RWPE1 (cell line): Measurements from ENCODE around the gene TRERF1.

Source experiments
- CTCF ChIA-PET: fragments of 350-600 bp; sonication (Branson Sonifier 250); formaldehyde crosslinking; extraction: SDS; loops from one replicate; lab custom pipeline; 2021; lab: Yijun Ruan, JAX
- POLR2A ChIA-PET: fragments of 400-600 bp; formaldehyde crosslinking; extraction: SDS; loops from one replicate; lab custom pipeline; 2020; ENCODE audit warnings: antibody characterized with exemption; ENCODE audit not compliant: low non-redundant PET; lab: Yijun Ruan, JAX
- DNase-seq: peaks from one replicate; pipeline ENCODE4 v3.0.0; 2012; ENCODE audit warnings: low spot score
- H3K27ac ChIP-seq: fragments of 450-650 bp; 2 replicates; pipeline ENCODE4 v1.5.1; 2017
- TF ChIP-seq, protein P1 (sequence below): fragments of 450-650 bp; conservative IDR thresholded peaks from 2 replicates; pipeline ENCODE4 v1.5.1; 2017; ENCODE audit warnings: low read depth, mild to moderate bottlenecking

TRERF1 gene

DNA sequence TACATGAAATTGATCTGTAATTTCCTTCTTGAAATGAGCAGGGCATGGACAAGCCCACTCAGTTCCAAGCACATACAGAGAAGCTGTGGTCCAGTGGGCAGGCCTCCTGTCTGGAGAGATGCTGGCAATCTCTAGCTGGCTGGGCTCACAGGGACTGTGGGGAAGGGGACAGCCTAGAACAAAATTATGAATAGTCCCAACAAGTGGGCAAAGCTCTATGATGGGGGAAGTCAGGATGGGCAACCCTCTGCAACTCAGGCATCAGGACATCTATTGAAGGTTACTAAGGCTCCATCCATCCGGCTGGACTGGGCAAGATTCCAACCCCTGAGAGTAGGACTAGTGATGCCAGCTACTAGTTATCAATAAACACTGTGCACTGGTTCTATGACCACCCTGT lies 40.9 kb downstream of the TRERF1 start:
- POLR2A ChIA-PET, result no interaction called here
- TF ChIP-seq, protein P1, sequence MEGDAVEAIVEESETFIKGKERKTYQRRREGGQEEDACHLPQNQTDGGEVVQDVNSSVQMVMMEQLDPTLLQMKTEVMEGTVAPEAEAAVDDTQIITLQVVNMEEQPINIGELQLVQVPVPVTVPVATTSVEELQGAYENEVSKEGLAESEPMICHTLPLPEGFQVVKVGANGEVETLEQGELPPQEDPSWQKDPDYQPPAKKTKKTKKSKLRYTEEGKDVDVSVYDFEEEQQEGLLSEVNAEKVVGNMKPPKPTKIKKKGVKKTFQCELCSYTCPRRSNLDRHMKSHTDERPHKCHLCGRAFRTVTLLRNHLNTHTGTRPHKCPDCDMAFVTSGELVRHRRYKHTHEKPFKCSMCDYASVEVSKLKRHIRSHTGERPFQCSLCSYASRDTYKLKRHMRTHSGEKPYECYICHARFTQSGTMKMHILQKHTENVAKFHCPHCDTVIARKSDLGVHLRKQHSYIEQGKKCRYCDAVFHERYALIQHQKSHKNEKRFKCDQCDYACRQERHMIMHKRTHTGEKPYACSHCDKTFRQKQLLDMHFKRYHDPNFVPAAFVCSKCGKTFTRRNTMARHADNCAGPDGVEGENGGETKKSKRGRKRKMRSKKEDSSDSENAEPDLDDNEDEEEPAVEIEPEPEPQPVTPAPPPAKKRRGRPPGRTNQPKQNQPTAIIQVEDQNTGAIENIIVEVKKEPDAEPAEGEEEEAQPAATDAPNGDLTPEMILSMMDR, result no peak
- DNase-seq, result no peak
- CTCF ChIA-PET, result no interaction called here
- no peak overlapping the region for H3K27ac ChIP-seq

DNA sequence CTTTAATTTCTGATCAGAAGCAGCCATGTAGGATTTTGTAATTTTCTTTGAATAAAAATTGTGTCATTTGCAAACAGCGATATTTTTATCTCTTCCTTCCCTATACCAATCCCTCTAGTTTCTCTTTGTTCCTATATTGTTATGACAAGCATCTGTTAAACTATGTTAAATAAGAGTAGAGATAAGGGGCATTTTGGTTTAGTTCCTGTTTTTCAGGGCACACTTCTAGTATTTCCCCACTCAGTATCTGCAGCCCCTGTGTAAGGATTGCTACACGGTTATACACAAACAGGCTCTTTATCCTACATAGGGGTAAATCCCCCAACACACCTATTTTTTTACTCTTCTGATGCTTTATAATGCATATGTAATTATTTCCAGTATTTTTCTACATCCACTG lies 42.1 kb downstream of the TRERF1 start:
- TF ChIP-seq, protein P1, result no peak
- no peak for DNase-seq
- H3K27ac ChIP-seq, result no peak overlapping the region
- POLR2A ChIA-PET, result no interaction called here
- CTCF ChIA-PET, result no interaction called here

DNA sequence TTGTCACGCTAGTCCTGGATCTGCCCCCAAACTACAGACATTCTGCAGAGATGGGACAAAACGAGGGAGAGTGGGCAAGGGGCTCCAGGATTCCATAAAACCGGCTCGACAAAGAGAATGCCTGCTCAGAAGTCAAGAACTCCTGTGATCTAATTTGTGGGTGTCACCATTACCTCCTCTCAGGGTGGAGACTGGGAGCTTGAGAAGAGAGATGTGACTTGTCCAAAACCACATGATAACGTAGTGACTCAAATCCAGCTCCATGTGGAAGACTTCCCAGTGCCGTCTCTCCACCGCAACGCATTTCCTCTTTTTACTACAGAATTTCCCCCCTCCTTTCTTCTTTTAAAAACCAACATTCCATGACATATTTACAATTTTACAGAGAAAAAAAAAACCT lies 44.3 kb downstream of the TRERF1 start:
- CTCF ChIA-PET, result interaction anchor here (0.7 kb wide), 1 partner anchor 567 kb away, joined by 5 read pairs; no protein-coding TSS in a partner anchor
- H3K27ac ChIP-seq, result peak overlapping the region; percentile 100
- DNase-seq, result peak; percentile 54
- TF ChIP-seq, protein P1, result no peak
- POLR2A ChIA-PET, result no interaction called here

DNA sequence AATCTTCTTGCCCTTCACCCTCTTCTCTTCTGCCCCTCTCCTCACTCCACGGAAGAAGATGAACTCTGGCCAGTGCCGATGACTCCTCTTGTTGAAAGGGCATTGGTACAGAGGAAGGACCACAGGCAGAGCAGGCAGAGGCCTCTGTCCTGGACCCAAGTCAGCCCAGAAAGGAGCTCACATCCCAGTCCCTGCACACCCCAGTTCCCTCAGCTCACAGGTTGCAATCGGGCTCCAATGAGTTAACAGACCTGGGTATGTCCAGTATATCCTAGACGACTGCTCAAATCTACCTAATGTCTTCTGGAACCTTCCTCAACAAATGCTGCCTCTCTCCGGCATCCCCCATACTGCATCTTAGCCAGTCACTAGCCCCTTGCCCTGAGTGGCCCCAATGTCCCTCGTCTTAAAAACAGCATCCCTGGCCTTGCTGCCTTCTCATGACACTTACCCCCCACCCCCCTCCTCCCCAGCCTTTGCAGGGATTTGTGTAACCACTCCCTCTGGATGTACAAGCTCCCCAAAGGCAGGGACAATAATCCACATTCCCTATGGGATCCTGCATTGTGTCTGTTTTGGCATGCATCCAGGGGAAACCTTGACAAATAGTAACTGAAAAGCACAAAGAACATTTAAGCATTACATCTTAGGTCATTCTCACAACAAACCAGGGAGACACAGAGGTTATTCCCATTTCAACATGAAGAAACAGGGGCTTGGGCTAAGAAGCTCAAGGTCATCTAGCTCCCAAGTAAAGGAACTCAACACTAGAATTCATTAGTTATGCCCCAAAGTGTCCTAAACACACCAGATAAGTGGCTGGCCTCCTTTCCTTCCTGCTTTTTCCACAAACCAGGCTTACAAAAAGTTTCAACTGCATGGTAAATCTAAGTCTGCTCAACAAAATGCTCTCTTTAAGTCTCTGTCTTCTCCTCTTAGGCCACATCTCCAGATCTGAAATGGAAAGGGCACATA lies 45.1 kb downstream of the TRERF1 start:
- H3K27ac ChIP-seq, result peak overlapping the region; percentile 100
- TF ChIP-seq, protein P1, result no peak
- no peak for DNase-seq
- ChIA-PET CTCF (interaction anchor here (0.7 kb wide), 1 partner anchor 566 kb away, joined by 5 read pairs; no protein-coding TSS in a partner anchor), POLR2A (no interaction called here)

DNA sequence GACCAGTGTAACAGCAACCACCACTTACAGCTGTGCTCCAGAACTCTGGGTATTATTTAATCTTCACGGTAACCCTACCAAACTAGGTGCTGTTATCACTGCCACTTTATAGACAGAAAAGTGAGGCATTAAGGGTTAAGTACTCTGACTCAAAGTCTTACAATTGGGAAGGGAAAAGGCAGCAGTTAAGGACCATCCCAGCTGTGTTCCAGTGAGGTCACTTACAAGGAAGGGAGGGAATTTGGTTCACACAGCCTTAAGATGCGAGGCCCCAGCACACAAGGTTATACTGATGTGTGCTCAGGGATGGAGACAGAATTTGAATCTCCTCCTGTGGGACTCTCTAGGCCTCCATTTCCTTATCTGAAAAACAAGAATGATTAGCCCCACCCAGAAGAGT lies 46.7 kb downstream of the TRERF1 start:
- TF ChIP-seq, protein P1, result no peak
- peak overlapping the region; percentile 100 for H3K27ac ChIP-seq
- POLR2A ChIA-PET, result no interaction called here
- CTCF ChIA-PET, result no interaction called here
- no peak for DNase-seq

DNA sequence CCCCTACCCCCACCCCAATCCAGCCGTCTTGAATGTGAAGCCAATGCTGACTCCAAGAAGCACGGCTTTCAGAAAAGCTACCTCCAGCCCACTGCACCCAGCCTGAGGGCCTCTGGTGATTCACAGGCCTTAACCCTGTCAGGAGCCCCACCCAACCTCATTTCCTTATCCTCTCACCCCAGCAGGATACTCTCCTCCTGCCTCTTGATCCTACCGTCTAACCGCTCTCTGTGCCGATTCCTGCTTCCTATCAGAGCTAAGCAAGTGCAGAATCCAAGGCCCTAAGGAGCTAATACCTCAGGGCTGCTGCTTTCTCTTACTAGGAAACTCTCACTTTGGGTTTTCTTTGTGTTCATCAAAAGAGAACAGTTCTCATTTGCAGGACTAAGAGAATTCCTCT lies 47.2 kb downstream of the TRERF1 start:
- peak overlapping the region; percentile 100 for H3K27ac ChIP-seq

More for the DNA sequence above, 47.2 kb downstream of the TRERF1 start:
- DNase-seq, result peak; percentile 89
- CTCF ChIA-PET, result no interaction called here
- POLR2A ChIA-PET, result no interaction called here
- TF ChIP-seq, protein P1, result no peak
